ENCODE results near the gene HMCN1. TPM values are rescaled to one million over a fixed set of nuclear protein-coding genes. Genes with fewer than 3 reads are reported as not detected.

The HMCN1 gene
- total and polyA plus RNA-seq, 8 donors: 0.12 to 15.1 (median 0.86) TPM

DNA sequence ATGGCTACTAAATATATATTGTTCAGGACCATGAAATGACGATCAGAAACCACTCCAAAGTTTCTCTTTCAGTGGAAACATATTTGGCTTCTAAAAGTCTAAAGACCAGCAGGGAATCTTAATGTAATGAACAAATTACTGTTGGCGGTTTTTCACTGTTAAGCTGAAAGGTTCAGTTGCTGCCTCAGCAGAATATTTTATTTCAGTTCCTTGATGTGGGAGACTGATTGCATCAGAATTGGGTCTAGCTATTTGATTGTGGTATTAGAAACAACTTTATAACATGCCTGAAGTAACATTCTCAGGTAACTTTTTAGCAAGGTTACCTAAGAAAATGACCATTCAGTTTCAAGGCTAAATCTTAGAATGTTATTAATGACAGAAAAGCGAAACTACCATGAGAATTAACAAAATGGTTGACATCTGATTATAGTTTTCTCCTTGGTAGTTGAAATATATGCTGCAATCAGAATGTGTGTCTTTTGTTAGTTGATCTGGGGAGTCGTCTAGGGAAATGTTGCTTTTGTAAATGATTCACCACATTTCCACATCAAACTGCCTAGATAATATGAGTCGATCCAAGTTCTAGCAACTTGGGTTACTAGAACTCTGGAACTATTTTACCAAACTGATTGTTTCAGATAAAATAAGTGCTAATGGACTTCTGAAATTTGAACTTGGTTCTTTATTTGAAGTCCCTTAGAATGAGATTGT is 200.4 kb downstream of the HMCN1 start:
- intact Hi-C loops (cut with DNase I; ENCODE audit: low total_unique reads): no loop called here
- DNase-seq: no peak
- Histone ChIP-seq H3K36me3 (no peaks in the 10 kb centered on the region), H3K4me3 (no peak overlapping the region), H3K9me3 (peaks cover 0 to 4% (median 0%) of the 10 kb centered on the region in 4 donors), H3K4me1 (no peaks in the 10 kb centered on the region), H3K27ac (no peak overlapping the region), H3K27me3 (no peaks in the 10 kb centered on the region)
- 69 to 81% (median 72%) methylated on average over 5 of the region's 5 CpGs for WGBS, 5 donors
- TF ChIP-seq POLR2A (IDR thresholded peaks at IDR 0.05) (no peak), POLR2AphosphoS5 (IDR thresholded peaks at IDR 0.05) (no peak), EP300 (IDR thresholded peaks at IDR 0.05) (no peak)
- TF ChIP-seq, protein P1, sequence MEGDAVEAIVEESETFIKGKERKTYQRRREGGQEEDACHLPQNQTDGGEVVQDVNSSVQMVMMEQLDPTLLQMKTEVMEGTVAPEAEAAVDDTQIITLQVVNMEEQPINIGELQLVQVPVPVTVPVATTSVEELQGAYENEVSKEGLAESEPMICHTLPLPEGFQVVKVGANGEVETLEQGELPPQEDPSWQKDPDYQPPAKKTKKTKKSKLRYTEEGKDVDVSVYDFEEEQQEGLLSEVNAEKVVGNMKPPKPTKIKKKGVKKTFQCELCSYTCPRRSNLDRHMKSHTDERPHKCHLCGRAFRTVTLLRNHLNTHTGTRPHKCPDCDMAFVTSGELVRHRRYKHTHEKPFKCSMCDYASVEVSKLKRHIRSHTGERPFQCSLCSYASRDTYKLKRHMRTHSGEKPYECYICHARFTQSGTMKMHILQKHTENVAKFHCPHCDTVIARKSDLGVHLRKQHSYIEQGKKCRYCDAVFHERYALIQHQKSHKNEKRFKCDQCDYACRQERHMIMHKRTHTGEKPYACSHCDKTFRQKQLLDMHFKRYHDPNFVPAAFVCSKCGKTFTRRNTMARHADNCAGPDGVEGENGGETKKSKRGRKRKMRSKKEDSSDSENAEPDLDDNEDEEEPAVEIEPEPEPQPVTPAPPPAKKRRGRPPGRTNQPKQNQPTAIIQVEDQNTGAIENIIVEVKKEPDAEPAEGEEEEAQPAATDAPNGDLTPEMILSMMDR (IDR thresholded peaks at IDR 0.05): no peak

DNA sequence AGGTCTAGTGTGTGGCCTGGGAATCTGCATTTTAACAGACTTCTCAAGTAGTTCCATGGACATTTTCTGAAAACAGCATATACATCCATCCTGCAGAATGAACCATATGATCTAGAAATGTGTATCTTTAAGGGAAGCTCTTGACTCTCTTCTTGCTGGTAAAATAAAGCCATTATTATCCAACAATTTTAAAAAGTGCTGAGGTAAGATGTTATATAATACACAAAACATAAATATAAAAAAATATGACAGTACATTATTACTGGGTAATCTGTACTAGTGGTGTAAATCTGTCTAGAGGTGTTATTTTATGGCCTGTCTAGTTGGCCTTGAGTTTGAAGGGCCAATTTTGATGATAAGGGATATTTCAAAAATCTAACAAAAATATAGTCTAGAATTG is 201.2 kb downstream of the HMCN1 start:
- H3K4me1 ChIP-seq: no peaks in the 10 kb centered on the region
- H3K4me3 ChIP-seq: no peak overlapping the region
- no peaks in the 10 kb centered on the region for H3K27me3 ChIP-seq
- no peak overlapping the region for H3K27ac ChIP-seq
- intact Hi-C loops (cut with DNase I; ENCODE audit: low total_unique reads): no loop called here
- no peak for DNase-seq
- peaks cover 0 to 4% (median 0%) of the 10 kb centered on the region in 4 donors for H3K9me3 ChIP-seq
- H3K36me3 ChIP-seq: no peaks in the 10 kb centered on the region
- TF ChIP-seq POLR2AphosphoS5 (IDR thresholded peaks at IDR 0.05): no peak
- TF ChIP-seq, protein P1 (IDR thresholded peaks at IDR 0.05): no peak
- TF ChIP-seq EP300 (IDR thresholded peaks at IDR 0.05): no peak
- no peak for TF ChIP-seq POLR2A (IDR thresholded peaks at IDR 0.05)

DNA sequence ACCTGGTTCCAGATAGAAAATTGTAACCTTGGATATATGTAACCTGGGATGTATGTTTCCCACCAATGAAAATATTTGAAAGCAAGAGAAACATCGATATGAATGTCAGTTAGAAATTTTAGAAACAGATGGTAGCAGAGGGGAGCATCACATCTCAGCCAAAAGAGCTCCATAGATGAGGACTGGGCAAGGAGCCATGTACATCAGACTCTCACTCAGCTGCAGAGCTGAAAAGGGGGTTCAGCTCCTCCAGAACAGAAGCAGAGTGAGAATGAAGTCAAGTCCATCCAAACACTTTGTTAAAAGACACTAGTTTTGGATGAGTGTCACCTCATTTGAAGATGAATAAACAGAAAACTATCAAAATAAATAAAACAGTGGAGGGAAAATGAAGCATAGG is 202.4 kb downstream of the HMCN1 start:
- intact Hi-C loops (cut with DNase I; ENCODE audit: low total_unique reads): no loop called here
- no peak overlapping the region for H3K4me3 ChIP-seq
- no peak for TF ChIP-seq EP300 (IDR thresholded peaks at IDR 0.05)
- TF ChIP-seq, protein P1 (IDR thresholded peaks at IDR 0.05): no peak
- TF ChIP-seq POLR2AphosphoS5 (IDR thresholded peaks at IDR 0.05): no peak
- TF ChIP-seq POLR2A (IDR thresholded peaks at IDR 0.05): no peak
- peak in 1 of 2 donors; percentile 26 for DNase-seq
- H3K4me1 ChIP-seq: no peaks in the 10 kb centered on the region
- no peaks in the 10 kb centered on the region for H3K27me3 ChIP-seq
- no peaks in the 10 kb centered on the region for H3K36me3 ChIP-seq
- WGBS, 5 donors: 42 to 67% (median 53%) methylated on average over 1 of the region's 1 CpG
- no peak overlapping the region for H3K27ac ChIP-seq
- H3K9me3 ChIP-seq: peaks cover 0 to 4% (median 0%) of the 10 kb centered on the region in 4 donors

DNA sequence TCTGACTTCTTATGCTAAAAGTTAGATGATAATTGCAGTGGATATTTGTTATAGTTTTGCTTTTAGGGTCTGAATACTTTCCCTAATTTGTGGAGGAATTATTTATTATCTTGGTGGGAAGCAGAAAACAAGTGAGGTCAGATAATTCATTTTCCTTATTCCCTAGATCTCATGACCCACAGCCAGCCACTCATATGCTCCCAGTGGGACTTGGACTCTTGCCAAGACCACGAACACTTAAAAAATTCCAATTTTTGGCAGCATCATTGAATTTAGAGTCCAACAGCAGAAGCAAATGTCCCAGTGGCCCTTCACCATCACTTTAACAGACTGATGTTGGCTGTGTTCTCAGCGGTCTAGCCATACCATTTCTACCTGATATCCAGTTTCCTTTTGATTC is 204.2 kb downstream of the HMCN1 start:
- Histone ChIP-seq H3K36me3 (no peaks in the 10 kb centered on the region), H3K9me3 (peaks cover 0 to 4% (median 0%) of the 10 kb centered on the region in 4 donors), H3K4me3 (no peak overlapping the region), H3K27ac (no peak overlapping the region), H3K27me3 (no peaks in the 10 kb centered on the region), H3K4me1 (no peaks in the 10 kb centered on the region)
- whole genome bisulfite sequencing, 5 donors: 48 to 57% (median 49%) methylated on average over 2 of the region's 2 CpGs
- TF ChIP-seq EP300 (IDR thresholded peaks at IDR 0.05): no peak
- no peak for TF ChIP-seq POLR2AphosphoS5 (IDR thresholded peaks at IDR 0.05)
- TF ChIP-seq, protein P1 (IDR thresholded peaks at IDR 0.05): no peak
- no peak for TF ChIP-seq POLR2A (IDR thresholded peaks at IDR 0.05)
- intact Hi-C loops (cut with DNase I; ENCODE audit: low total_unique reads): no loop called here
- peak in 1 of 2 donors; percentile 22 for DNase-seq

All from stomach (tissue), 9 donors.